GM21737 (cell line): Measurements from ENCODE around the gene SNCB.

ENCODE experiments used
- ATAC-seq: cut with Tn5 transposase; IDR thresholded peaks from one replicate; pipeline ENCODE4 v1.9.1; 2021; ENCODE audit warnings: mild to moderate bottlenecking, moderate library complexity; ENCODE audit not compliant: unreplicated experiment

Gene SNCB

GRCh38 chr5:176644878-176645670 is 14.7 kb upstream of the SNCB start:
- ATAC-seq = no peak

- ATAC-seq = no peak
Measured at GRCh38 chr5:176644294-176644693, 14.0 kb upstream of the SNCB start.

GRCh38 chr5:176643491-176644219 is 13.3 kb upstream of the SNCB start:
- ATAC-seq = no peak

- ATAC-seq = no peak
Measured at GRCh38 chr5:176642675-176643490, 12.5 kb upstream of the SNCB start.

DNA sequence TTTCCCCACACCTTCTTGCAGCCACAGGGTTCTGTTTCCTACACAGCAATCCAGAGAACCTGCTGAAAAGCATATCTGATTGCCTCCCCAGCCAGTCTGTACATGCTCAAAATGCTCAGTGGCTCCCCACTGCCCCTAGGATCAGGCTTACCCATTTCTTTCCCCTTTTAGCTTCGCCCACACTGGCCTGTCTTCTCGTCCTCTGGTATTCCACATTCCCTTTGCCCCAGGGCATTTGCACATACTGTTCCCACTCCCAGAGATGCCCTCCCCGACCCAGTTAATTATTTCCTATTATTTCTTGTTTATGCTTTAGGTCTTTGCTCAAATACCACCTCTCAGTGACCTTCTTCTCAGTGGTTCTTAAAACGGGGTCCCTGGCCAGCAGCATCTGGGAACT is 10.3 kb upstream of the SNCB start:
- ATAC-seq = no peak

GRCh38 chr5:176639981-176640380 is 9.6 kb upstream of the SNCB start:
- ATAC-seq = no peak

DNA sequence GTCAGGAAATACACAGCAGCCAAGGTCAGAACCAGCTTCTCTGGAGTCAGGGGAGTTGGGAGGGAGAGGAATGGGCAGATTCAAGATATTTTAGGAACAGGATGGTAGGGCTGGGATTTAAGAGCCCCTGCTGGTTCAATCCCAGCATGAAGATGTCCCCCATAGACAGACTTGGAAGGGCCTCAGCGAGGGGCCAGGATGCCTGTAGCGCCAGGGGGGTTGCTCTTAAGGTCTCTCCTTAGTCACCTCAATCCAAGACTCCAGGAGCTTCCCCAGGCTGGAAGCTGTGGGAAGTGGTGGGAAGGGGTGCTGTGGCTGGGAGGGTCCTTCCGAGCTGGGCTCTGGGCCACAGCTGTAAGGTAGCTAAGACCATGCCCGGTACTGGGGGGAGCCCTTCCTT is 8.9 kb upstream of the SNCB start:
- ATAC-seq = no peak

GRCh38 chr5:176638437-176638836 is 8.1 kb upstream of the SNCB start:
- ATAC-seq = no peak

- no peak for ATAC-seq
Measured at GRCh38 chr5:176637556-176637955, 7.2 kb upstream of the SNCB start.

DNA sequence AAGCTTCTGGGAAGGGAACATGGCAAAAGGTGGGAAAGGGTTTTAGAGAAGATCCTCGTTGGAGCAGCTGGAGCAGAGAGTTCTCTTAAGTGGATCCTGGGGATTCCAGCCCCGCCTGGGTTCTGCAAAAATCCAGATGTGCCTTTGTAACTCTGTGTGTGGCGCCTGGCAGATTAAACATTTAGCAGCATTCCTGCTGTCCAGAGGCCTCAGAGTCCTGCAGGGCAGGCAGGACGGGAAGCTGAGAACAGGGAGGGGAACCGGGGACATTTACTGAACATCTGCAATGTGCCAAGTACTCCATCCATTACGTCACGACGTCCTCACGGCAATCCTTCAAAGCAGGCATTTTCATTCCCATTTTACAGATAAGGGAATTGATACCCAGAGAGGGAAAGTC is 6.1 kb upstream of the SNCB start:
- no peak for ATAC-seq

- ATAC-seq = no peak
Measured at GRCh38 chr5:176633598-176633997, 3.3 kb upstream of the SNCB start.

DNA sequence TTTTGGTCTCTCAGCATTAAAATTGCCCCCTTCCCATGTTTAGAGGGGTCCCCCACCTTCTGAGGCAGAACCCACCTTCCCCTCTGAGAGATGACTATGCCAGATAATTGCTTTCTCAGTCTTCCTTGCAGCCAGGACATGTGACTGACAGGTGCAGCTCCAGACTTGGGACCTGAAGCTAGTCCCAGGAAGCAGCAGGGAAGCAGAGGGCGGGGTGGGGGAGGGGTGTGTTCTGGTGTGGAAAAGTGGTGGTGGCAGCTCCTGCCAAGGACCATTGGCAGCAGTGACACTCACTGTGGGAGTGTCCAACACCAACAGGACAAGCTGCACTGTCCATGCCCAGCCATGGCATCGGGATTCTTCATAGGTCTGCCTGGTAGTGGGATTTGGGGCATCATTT is 2.4 kb upstream of the SNCB start:
- no peak for ATAC-seq

DNA sequence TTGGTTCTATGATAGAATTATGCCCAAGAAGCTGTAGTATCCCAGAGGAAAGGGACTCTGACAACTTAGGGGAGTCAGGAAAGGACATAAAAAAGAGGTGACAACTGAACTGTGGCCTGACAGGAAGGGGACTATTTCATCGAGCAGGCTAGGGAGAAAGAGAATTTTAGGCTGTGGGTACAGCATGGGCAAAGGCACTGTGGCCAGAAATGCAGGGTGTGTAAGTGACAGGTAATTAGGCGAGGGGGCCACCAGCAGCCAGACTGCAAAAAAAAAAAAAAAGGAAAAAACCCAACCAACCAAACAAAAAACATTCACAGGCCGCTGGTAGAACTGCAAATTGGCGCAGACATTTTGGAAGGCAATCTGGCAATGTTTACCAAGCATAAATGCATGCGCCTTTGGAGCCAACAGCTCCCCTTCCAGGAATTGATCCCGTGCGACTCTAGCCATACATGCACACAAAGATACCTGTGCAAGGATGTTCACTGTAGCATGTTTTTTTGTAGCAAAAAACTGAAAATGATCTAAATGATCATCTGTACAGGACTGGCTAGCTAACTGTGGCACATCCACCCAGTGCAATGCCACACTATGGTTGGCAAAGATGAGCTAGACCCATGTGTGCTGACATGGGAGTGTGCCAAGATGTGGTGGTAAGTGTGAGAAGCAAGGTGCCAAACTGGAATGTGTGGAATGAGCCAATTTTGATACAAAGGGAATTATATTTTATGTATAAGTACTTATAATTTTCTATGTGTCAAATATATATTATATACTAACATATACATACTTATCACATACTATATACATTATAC is 1.3 kb upstream of the SNCB start:
- no peak for ATAC-seq

GRCh38 chr5:176630681-176631222 is 418 bp upstream of the SNCB start:
- no peak for ATAC-seq

GRCh38 chr5:176629317-176629852 is 949 bp downstream of the SNCB start:
- no peak for ATAC-seq

GRCh38 chr5:176628406-176629228 is 1.7 kb downstream of the SNCB start:
- ATAC-seq = no peak

- no peak for ATAC-seq
Measured at GRCh38 chr5:176627582-176627981, 2.8 kb downstream of the SNCB start.

GRCh38 chr5:176626876-176627236 is 3.5 kb downstream of the SNCB start:
- no peak for ATAC-seq
